Measurements from ENCODE around the gene NPAT. TPM values are rescaled to one million over a fixed set of nuclear protein-coding genes. Genes with fewer than 3 reads are reported as not detected.

Gene NPAT
- total and polyA plus RNA-seq, 7 donors, result 1.6 to 15.7 (median 12.1) TPM

GRCh38 chr11:108246308-108246707 is 23.9 kb upstream of the NPAT start:
- Histone ChIP-seq H3K27ac (no peak overlapping the region), H3K4me3 (no peak overlapping the region), H3K27me3 (no peaks in the 10 kb centered on the region), H3K36me3 (peaks cover 0 to 85% (median 6%) of the 10 kb centered on the region in 4 donors), H3K9me3 (no peaks in the 10 kb centered on the region), H3K4me1 (no peaks in the 10 kb centered on the region)
- intact Hi-C loops (cut with DNase I), result no loop called here
- TF ChIP-seq POLR2AphosphoS5 (IDR thresholded peaks at IDR 0.05), result no peak
- no peak for TF ChIP-seq EP300 (IDR thresholded peaks at IDR 0.05)
- no peak for TF ChIP-seq CTCF (IDR thresholded peaks at IDR 0.05)
- no peak for TF ChIP-seq POLR2A (IDR thresholded peaks at IDR 0.05)
- no peak for DNase-seq
- 65 to 97% methylated on average over 3 of the region's 3 CpGs for WGBS, 2 donors

GRCh38 chr11:108242422-108242821 is 20.0 kb upstream of the NPAT start:
- no peaks in the 10 kb centered on the region for H3K4me1 ChIP-seq
- no peak for TF ChIP-seq POLR2A (IDR thresholded peaks at IDR 0.05)
- no peak for TF ChIP-seq EP300 (IDR thresholded peaks at IDR 0.05)
- TF ChIP-seq POLR2AphosphoS5 (IDR thresholded peaks at IDR 0.05), result no peak
- TF ChIP-seq CTCF (IDR thresholded peaks at IDR 0.05), result no peak
- intact Hi-C loops (cut with DNase I), result no loop called here
- no peak overlapping the region for H3K27ac ChIP-seq
- peaks cover 0 to 75% (median 0%) of the 10 kb centered on the region in 4 donors for H3K36me3 ChIP-seq
- no peak overlapping the region for H3K4me3 ChIP-seq
- H3K9me3 ChIP-seq, result no peaks in the 10 kb centered on the region
- no peak for DNase-seq
- WGBS, 2 donors, result 95 to 98% methylated on average over 2 of the region's 2 CpGs
- no peaks in the 10 kb centered on the region for H3K27me3 ChIP-seq

GRCh38 chr11:108241330-108242037 is 19.0 kb upstream of the NPAT start:
- H3K36me3 ChIP-seq, result peaks cover 0 to 75% (median 4%) of the 10 kb centered on the region in 4 donors
- H3K4me1 ChIP-seq, result no peaks in the 10 kb centered on the region
- H3K4me3 ChIP-seq, result no peak overlapping the region
- intact Hi-C loops (cut with DNase I), result no loop called here
- no peak for DNase-seq
- H3K27me3 ChIP-seq, result no peaks in the 10 kb centered on the region
- TF ChIP-seq POLR2A (IDR thresholded peaks at IDR 0.05), result no peak
- H3K9me3 ChIP-seq, result no peaks in the 10 kb centered on the region
- H3K27ac ChIP-seq, result no peak overlapping the region
- 82 to 96% methylated on average over 4 of the region's 4 CpGs for WGBS, 2 donors

GRCh38 chr11:108239076-108239475 is 16.6 kb upstream of the NPAT start:
- intact Hi-C loops (cut with DNase I), result no loop called here
- H3K4me3 ChIP-seq, result no peak overlapping the region
- no peak for DNase-seq

GRCh38 chr11:108237058-108237481 is 14.6 kb upstream of the NPAT start:
- Histone ChIP-seq H3K36me3 (peaks cover 0 to 64% (median 7%) of the 10 kb centered on the region in 4 donors), H3K4me3 (no peak overlapping the region), H3K27ac (no peak overlapping the region), H3K4me1 (no peaks in the 10 kb centered on the region), H3K9me3 (no peaks in the 10 kb centered on the region), H3K27me3 (no peaks in the 10 kb centered on the region)
- no peak for DNase-seq
- 63 to 92% methylated on average over 1 of the region's 1 CpG for WGBS, 2 donors
- intact Hi-C loops (cut with DNase I), result no loop called here
- TF ChIP-seq POLR2AphosphoS5 (IDR thresholded peaks at IDR 0.05), result no peak
- no peak for TF ChIP-seq POLR2A (IDR thresholded peaks at IDR 0.05)
- no peak for TF ChIP-seq CTCF (IDR thresholded peaks at IDR 0.05)
- no peak for TF ChIP-seq EP300 (IDR thresholded peaks at IDR 0.05)

More at GRCh38 chr11:108239076-108239475, 16.6 kb upstream of the NPAT start:
- peaks cover 0 to 64% (median 4%) of the 10 kb centered on the region in 4 donors for H3K36me3 ChIP-seq
- no peak overlapping the region for H3K27ac ChIP-seq
- no peaks in the 10 kb centered on the region for H3K9me3 ChIP-seq
- H3K27me3 ChIP-seq, result no peaks in the 10 kb centered on the region
- H3K4me1 ChIP-seq, result no peaks in the 10 kb centered on the region
- TF ChIP-seq POLR2A (IDR thresholded peaks at IDR 0.05), result no peak

GRCh38 chr11:108235633-108236032 is 13.2 kb upstream of the NPAT start:
- Histone ChIP-seq H3K4me1 (no peaks in the 10 kb centered on the region), H3K27ac (no peak overlapping the region), H3K9me3 (no peaks in the 10 kb centered on the region), H3K4me3 (no peak overlapping the region), H3K27me3 (no peaks in the 10 kb centered on the region), H3K36me3 (peaks cover under 1 to 72% (median 11%) of the 10 kb centered on the region in 4 donors)
- DNase-seq, result no peak
- TF ChIP-seq POLR2AphosphoS5 (IDR thresholded peaks at IDR 0.05) (no peak), CTCF (IDR thresholded peaks at IDR 0.05) (no peak), EP300 (IDR thresholded peaks at IDR 0.05) (no peak), POLR2A (IDR thresholded peaks at IDR 0.05) (no peak)
- intact Hi-C loops (cut with DNase I), result no loop called here
- WGBS, 2 donors, result 87 to 95% methylated on average over 2 of the region's 2 CpGs
